ENCODE data around the gene NINJ2.
"Not testable (repeated sequence)": the region's sequence is repeated elsewhere in the genome, so short reads cannot be mapped to it uniquely, and the experiment has no call there.

NINJ2 gene, protein sequence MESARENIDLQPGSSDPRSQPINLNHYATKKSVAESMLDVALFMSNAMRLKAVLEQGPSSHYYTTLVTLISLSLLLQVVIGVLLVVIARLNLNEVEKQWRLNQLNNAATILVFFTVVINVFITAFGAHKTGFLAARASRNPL

DNA sequence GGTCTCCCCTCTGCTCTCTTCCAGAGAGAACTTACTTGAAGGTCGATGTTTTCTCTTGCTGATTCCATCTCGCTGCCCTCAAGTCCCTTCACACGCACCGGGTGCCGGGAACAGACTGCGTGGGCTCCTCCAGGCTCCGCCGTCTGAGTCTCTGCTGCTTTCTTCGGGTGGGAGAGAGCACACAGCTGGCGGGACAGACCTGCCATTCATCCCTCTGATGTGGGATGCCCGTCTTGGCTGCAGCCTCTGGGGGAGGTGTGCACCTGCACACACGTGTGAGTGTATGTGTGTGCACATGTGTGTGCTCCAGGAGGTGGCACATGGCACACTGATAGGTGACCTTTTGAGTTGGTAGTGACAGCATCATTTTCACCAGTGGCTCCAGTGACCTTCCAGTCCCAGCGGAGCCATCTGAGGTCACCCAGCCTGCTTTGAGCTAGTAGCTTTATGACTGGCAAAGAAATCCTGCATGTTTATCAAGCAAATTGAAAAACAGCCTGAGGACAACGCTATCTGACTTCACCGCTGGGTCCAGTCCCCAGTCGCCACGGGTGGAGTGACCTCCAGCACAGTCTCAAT lies at the start of gene NINJ2:
Gene NINJ2, minus strand, starts transcription at position 153 of the 579 bp plus-strand sequence. Its CDS starts 85 bp downstream, at position 68.
- no peak within 1 kb of the TSS for H3K4me3 ChIP-seq (ENCODE audit: low read depth, low read length)
- ChIA-PET CTCF (interaction anchor here (0.7 to 1.5 kb wide), 4 partner anchors 13 to 153 kb away, joined by 3 to 9 read pairs (median 3); no protein-coding TSS in a partner anchor), POLR2A (no interaction called here)

DNA sequence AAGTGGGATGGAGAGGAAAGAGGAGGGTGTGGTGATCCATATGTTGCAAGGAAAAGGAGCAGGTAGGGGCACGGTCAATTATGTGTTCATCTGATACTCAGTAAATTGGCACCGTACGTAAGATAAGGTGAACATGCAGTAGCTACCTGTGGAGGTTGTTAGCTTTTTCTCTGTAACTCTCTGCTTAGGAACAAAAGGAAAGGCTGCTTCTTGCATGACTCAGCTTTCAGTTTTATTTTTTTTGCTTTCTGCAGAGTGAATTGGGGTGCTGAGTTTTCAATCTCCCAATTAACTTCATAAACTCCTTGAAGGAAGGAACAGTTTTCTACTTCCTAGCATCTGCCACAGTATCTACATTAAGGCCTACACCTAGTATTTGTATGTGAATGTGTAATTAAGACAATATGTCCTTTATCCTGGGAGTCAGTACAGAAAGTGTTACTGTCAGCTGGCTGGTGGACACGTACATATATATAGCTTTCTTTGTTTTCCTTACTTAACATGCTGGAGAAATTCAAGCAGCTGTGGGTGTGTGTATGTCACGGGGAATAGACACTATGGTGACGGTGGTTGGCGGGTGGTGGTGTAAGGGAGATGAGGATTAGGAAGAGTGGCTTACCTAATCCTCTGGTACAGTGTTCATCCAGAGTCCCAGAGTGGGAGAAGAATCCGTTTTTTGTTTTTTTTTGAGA lies 49.1 kb upstream of the NINJ2 start:
- DNase-seq (ENCODE audit: low read depth, low spot score) = no peak
- TF ChIP-seq, protein P1, sequence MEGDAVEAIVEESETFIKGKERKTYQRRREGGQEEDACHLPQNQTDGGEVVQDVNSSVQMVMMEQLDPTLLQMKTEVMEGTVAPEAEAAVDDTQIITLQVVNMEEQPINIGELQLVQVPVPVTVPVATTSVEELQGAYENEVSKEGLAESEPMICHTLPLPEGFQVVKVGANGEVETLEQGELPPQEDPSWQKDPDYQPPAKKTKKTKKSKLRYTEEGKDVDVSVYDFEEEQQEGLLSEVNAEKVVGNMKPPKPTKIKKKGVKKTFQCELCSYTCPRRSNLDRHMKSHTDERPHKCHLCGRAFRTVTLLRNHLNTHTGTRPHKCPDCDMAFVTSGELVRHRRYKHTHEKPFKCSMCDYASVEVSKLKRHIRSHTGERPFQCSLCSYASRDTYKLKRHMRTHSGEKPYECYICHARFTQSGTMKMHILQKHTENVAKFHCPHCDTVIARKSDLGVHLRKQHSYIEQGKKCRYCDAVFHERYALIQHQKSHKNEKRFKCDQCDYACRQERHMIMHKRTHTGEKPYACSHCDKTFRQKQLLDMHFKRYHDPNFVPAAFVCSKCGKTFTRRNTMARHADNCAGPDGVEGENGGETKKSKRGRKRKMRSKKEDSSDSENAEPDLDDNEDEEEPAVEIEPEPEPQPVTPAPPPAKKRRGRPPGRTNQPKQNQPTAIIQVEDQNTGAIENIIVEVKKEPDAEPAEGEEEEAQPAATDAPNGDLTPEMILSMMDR (IDR thresholded peaks at IDR 0.05; ENCODE audit: insufficient read depth, low read length, missing control alignments) = no peak
- POLR2A ChIA-PET = no interaction called here
- CTCF ChIA-PET = interaction anchor here (0.8 to 1.1 kb wide), 2 partner anchors 136 to 166 kb away, joined by 3 to 4 read pairs; no protein-coding TSS in a partner anchor
- H3K4me3 ChIP-seq (ENCODE audit: low read depth, low read length) = no peak overlapping the region

More for the DNA sequence above, at the start of gene NINJ2:
- no peak for DNase-seq (ENCODE audit: low read depth, low spot score)
- TF ChIP-seq, protein P1 (IDR thresholded peaks at IDR 0.05; ENCODE audit: insufficient read depth, low read length, missing control alignments) = no peak

DNA sequence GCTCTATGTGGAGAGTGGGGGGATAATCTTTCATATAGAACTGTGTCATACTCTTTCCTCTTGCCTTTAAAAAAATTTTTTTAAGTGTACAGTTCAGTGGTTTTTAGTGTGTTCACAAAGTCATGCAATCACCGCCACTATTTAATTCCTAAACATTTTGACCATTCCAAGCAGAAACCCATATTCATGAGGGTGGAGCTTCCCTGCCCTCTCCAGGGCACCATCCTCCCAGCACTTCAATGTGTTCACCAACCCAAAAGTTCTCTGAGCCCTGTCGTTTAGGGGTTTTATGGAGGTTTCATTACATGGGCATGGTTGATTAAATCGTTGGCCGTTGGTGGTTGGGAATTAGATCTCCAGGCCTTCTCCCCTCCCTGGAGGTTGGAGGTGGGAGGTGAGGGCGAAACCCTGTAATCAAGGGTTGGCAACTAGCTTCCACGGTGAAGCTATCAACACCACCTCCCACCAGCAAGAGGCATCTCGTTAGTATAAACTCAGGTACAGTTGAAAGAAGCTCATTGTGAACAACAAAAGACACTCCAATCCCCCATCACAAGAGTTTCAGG lies 46.3 kb upstream of the NINJ2 start:
- DNase-seq (ENCODE audit: low read depth, low spot score) = no peak
- TF ChIP-seq, protein P1 (IDR thresholded peaks at IDR 0.05; ENCODE audit: insufficient read depth, low read length, missing control alignments) = no peak
- H3K4me3 ChIP-seq (ENCODE audit: low read depth, low read length) = no peak overlapping the region
- ChIA-PET POLR2A (no interaction called here), CTCF (no interaction called here)

DNA sequence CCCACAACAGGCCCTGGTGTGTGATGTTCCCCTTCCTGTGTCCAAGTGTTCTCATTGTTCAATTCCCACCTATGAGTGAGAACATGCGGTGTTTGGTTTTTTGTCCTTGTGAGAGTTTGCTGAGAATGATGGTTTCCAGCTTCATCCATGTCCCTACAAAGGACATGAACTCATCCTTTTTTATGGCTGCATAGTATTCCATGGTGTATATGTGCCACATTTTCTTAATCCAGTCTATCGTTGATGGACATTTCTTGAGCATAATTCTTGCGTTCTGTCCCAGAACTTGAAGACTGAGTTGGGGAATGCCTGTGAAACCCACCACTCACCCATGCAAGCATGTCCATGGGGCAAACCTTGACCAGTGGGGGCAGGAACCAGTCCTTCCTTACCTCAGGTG lies 44.8 kb upstream of the NINJ2 start:
- CTCF ChIA-PET; H3K4me3 ChIP-seq (ENCODE audit: low read depth, low read length); DNase-seq (ENCODE audit: low read depth, low spot score); POLR2A ChIA-PET: not testable (repeated sequence)

DNA sequence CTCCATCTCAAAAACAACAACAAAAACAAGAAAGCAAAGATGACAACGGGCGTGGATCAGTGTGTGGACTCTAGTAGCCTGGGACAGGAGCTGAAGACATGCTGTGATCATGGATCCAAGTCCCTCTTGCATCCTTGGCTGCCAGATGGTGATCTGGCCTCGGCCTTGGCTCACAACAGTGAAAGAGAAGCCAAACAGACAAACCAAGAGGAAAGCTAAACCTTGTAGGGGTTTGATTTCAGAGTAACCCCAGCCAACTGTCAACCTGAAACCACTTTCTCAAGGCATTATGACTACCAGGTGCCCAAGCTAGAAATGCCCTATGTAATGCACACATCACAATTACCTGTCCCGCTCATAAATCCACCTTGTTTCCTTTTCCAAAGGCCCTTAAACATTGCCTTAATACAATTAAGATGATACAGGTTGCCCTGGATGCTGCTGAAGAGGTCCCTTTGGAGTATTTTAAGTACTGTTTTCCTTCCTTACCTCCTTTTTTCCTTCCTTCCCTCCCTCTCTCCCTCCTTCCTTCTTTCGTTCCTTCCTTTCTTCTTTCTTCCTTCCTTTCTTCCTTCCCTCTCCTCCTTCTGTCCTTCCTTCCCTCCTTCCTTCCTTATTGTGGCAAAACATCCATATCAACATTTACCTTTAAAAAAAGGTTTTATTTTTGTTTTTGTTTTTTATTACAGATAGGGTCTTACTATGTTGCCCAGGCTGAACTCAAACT lies 41.4 kb upstream of the NINJ2 start:
- TF ChIP-seq, protein P1 (IDR thresholded peaks at IDR 0.05; ENCODE audit: insufficient read depth, low read length, missing control alignments) = no peak
- ChIA-PET POLR2A (no interaction called here), CTCF (interaction anchor here (1.0 kb wide), 1 partner anchor 109 kb away, joined by 4 read pairs; no protein-coding TSS in a partner anchor)
- no peak overlapping the region for H3K4me3 ChIP-seq (ENCODE audit: low read depth, low read length)
- no peak for DNase-seq (ENCODE audit: low read depth, low spot score)

DNA sequence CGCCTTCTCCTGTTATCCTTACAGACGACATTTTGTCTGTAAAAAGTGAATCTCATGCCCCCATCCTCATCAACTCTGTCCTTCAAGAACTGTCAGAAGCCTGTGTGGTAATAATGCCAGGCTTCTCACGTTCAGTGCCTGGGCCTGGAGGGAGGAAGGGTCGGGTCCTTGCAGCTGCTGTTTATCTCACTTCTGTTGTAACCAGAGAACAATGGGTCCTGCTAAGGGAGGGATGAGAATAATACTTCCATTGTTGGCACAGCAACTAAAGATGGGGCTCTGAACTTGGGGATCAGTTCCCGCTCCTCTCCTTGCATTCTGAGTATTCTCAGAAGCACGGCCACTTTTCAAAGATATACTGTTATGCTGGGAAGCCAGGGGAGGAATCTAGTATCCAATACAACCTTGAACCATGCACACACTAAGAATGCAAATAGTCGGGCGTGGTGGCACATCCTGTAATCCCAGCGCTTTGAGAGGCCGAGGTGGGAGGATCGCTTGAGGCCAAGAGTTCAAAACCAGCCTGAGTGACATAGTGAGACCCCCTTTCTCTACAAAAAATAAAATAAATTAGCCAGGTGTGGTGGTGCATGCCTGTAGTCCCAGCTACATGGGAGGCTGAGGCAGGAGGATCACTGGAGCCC lies 38.8 kb upstream of the NINJ2 start:
- TF ChIP-seq, protein P1 (IDR thresholded peaks at IDR 0.05; ENCODE audit: insufficient read depth, low read length, missing control alignments) = no peak
- H3K4me3 ChIP-seq (ENCODE audit: low read depth, low read length) = no peak overlapping the region
- no peak for DNase-seq (ENCODE audit: low read depth, low spot score)
- POLR2A ChIA-PET = no interaction called here
- CTCF ChIA-PET = no interaction called here

Data from AG04449 (cell line).